Erythroblast (primary cell): Measurements from ENCODE around the gene RPP40.

Experiments
- GATA1 ChIP-seq: IDR thresholded peaks from 2 replicates; pipeline ENCODE4 v1.6.1; 2011; ENCODE audit warnings: low read depth, mild to moderate bottlenecking, control low read depth, low read length, moderate library complexity
- POLR2A ChIP-seq: IDR thresholded peaks from 2 replicates; pipeline ENCODE4 v1.6.1; 2011; ENCODE audit warnings: mild to moderate bottlenecking, low read length

DNA sequence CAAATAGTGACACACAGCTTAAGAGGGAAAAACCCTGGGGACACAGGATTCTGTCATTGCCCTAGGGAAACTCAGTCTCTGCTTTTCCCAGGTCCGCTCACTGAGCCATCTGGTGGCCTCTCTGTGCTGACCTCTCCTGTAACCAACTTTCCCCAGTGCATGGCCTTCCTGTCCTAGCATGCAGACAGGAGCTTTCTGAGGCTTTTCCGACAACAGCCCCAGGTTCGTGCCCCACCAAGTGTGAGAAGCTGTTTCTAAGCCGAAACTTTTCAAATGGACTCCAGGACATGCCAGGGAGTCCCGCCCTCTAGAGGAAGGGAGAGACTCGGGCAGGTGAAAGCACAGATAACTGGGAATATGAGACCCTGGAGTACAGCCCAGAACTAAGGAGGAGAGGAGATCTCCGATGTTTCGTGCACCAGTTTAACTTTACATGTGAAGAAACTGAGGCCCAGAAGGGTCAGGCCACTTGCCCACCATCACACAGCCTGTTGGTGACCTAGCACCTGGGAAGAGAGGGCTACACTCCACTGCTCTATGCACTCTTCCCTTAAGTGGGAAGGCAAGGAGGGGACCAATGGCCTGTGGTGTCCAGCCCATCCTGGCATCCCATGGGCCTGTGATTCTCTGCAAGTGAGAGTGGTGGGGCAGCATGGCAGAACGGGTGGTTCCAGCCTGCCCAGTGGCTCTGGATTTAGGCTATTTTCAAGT, 46.2 kb downstream of the RPP40 start:
- TF ChIP-seq POLR2A (no peak), GATA1 (no peak)
